Renal cortex interstitium (tissue), 15 donors: ENCODE results near the gene BNIP3. TPM values are rescaled to one million over a fixed set of nuclear protein-coding genes. Genes with fewer than 3 reads are reported as not detected.
A peak's percentile ranks its signal among the peaks of the same experiment; 100 is the strongest.

Experiments
- DNase-seq, 11 donors: peaks; one replicate each; pipeline ENCODE4 v3.0.0-alpha.2; 2013; ENCODE audit warnings: low read depth in 9 of 11, low spot score in 4 of 11; ENCODE audit errors: extremely low read depth in 1 of 11
- long read RNA-seq, 16 experiments: transcript quantifications; one replicate each; lab custom pipeline, GENCODE V29; 2026
- polyA plus RNA-seq, 3 donors: library from polyadenylated mRNA; unstranded; fragments of 120-200 nt; gene quantifications; one replicate each; pipeline ENCODE4 v1.2.1, GENCODE V29; 2013; ENCODE audit not compliant: insufficient read length in 3 of 3

The BNIP3 gene, protein sequence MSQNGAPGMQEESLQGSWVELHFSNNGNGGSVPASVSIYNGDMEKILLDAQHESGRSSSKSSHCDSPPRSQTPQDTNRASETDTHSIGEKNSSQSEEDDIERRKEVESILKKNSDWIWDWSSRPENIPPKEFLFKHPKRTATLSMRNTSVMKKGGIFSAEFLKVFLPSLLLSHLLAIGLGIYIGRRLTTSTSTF
- 100 to 1,000 TPM in 1 of 3 donors, 10 to 100 TPM in 2; 80.1 to 114 (median 83.1) TPM for polyA plus RNA-seq
- long read RNA-seq, donor 1, transcript BNIP3-201 (6 exons, 2,861 nt), result major isoform, 38 of 73 reads
- long read RNA-seq, donor 1, partial matches to known transcripts, result 29 of 73 reads
- long read RNA-seq, donor 1, other reads (novel, unspliced or antisense), result 0 of 73 reads
- long read RNA-seq, donor 2, transcript BNIP3-203 (2 exons, 752 nt), result minor isoform, 5 of 71 reads
- long read RNA-seq, donor 2, transcript BNIP3-201 (6 exons, 2,861 nt), result major isoform, 44 of 71 reads
- long read RNA-seq, donor 2, partial matches to known transcripts, result 20 of 71 reads
- long read RNA-seq, donor 2, other reads (novel, unspliced or antisense), result 0 of 71 reads
- long read RNA-seq, donor 3, transcript BNIP3-201 (6 exons, 2,861 nt), result major isoform, 67 of 86 reads
- long read RNA-seq, donor 3, partial matches to known transcripts, result 13 of 86 reads
- long read RNA-seq, donor 3, other reads (novel, unspliced or antisense), result 0 of 86 reads
- long read RNA-seq, donor 4, transcript BNIP3-201 (6 exons, 2,861 nt), result major isoform, 44 of 47 reads
- long read RNA-seq, donor 4, partial matches to known transcripts, result 0 of 47 reads
- long read RNA-seq, donor 4, other reads (novel, unspliced or antisense), result 0 of 47 reads
- long read RNA-seq, donor 5, result 0 reads
- long read RNA-seq, donor 6, transcript BNIP3-203 (2 exons, 752 nt), result minor isoform, 11 of 60 reads
- long read RNA-seq, donor 6, transcript BNIP3-201 (6 exons, 2,861 nt), result major isoform, 33 of 60 reads
- long read RNA-seq, donor 6, partial matches to known transcripts, result 12 of 60 reads
- long read RNA-seq, donor 6, other reads (novel, unspliced or antisense), result 0 of 60 reads
- long read RNA-seq, donor 7, transcript BNIP3-201 (6 exons, 2,861 nt), result major isoform, 54 of 74 reads
- long read RNA-seq, donor 7, partial matches to known transcripts, result 14 of 74 reads
- long read RNA-seq, donor 7, other reads (novel, unspliced or antisense), result 0 of 74 reads
- long read RNA-seq, donor 8, transcript BNIP3-202 (5 exons, 3,066 nt), result minor isoform, 5 of 226 reads
- long read RNA-seq, donor 8, transcript BNIP3-201 (6 exons, 2,861 nt), result major isoform, 89 of 226 reads
- long read RNA-seq, donor 8, partial matches to known transcripts, result 128 of 226 reads
- long read RNA-seq, donor 8, other reads (novel, unspliced or antisense), result 0 of 226 reads
- long read RNA-seq, donor 9, transcript BNIP3-201 (6 exons, 2,861 nt), result major isoform, 35 of 44 reads
- long read RNA-seq, donor 9, partial matches to known transcripts, result 5 of 44 reads
- long read RNA-seq, donor 9, other reads (novel, unspliced or antisense), result 0 of 44 reads
- long read RNA-seq, donor 10, transcript BNIP3-201 (6 exons, 2,861 nt), result major isoform, 49 of 66 reads
- long read RNA-seq, donor 10, partial matches to known transcripts, result 14 of 66 reads
- long read RNA-seq, donor 10, other reads (novel, unspliced or antisense), result 0 of 66 reads
- long read RNA-seq, donor 11, transcript BNIP3-201 (6 exons, 2,861 nt), result major isoform, 37 of 40 reads
- long read RNA-seq, donor 11, partial matches to known transcripts, result 0 of 40 reads
- long read RNA-seq, donor 11, other reads (novel, unspliced or antisense), result 0 of 40 reads
- long read RNA-seq, donor 12, transcript BNIP3-201 (6 exons, 2,861 nt), result major isoform, 19 of 20 reads
- long read RNA-seq, donor 12, partial matches to known transcripts, result 0 of 20 reads
- long read RNA-seq, donor 12, other reads (novel, unspliced or antisense), result 0 of 20 reads
- long read RNA-seq, donor 13, result 0 reads
- long read RNA-seq, donor 14, transcript BNIP3-203 (2 exons, 752 nt), result minor isoform, 5 of 59 reads
- long read RNA-seq, donor 14, transcript BNIP3-201 (6 exons, 2,861 nt), result major isoform, 53 of 59 reads
- long read RNA-seq, donor 14, partial matches to known transcripts, result 0 of 59 reads
- long read RNA-seq, donor 14, other reads (novel, unspliced or antisense), result 0 of 59 reads
- long read RNA-seq, donor 15, transcript BNIP3-201 (6 exons, 2,861 nt), result major isoform, 32 of 36 reads
- long read RNA-seq, donor 15, partial matches to known transcripts, result 0 of 36 reads
- long read RNA-seq, donor 15, other reads (novel, unspliced or antisense), result 0 of 36 reads
- long read RNA-seq, donor 16, transcript BNIP3-201 (6 exons, 2,861 nt), result major isoform, 125 of 151 reads
- long read RNA-seq, donor 16, partial matches to known transcripts, result 20 of 151 reads
- long read RNA-seq, donor 16, other reads (novel, unspliced or antisense), result 0 of 151 reads

DNA sequence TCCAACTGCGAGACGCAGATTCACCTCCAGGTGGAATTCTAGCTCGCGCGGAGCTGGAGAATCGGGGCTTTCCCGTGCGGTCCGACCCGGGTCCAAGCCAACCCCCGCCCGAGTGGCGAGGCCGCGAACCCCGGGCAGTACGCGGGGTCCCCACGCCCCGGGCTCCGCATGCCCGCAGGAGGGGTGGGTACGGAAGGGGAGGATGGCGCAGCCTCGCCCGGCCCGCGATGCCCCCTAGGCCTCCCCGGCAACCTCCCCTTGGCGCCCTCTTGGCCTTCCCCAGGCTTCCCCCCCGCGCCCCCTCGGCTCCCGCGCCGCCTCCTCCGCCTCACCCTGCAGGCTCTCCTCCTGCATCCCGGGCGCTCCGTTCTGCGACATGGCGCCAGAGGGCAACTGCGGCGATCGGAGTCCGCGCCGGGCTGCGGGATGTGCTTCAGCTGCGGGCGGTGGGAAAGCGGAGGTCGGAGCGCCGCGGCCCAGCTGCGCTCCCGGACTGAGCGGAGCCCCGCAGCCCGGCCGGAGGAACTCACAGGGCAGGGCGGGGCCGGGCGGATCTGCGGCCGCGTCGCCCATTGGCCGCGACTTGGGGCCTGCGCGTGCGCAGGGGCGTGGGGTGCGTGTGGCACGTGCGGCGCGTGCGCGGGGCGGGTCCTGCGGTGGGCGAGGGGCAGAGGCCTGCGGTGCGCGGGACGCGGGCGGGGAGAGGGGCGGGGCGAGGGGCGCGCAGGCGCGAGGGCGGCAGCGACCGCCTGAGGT lies at the start of gene BNIP3:
Gene BNIP3, minus strand, starts transcription at position 495 of the 756 bp plus-strand sequence. Its CDS starts 117 bp downstream, at position 378.
- DNase-seq, result peak; percentile 74 to 95 (median 91)

DNA sequence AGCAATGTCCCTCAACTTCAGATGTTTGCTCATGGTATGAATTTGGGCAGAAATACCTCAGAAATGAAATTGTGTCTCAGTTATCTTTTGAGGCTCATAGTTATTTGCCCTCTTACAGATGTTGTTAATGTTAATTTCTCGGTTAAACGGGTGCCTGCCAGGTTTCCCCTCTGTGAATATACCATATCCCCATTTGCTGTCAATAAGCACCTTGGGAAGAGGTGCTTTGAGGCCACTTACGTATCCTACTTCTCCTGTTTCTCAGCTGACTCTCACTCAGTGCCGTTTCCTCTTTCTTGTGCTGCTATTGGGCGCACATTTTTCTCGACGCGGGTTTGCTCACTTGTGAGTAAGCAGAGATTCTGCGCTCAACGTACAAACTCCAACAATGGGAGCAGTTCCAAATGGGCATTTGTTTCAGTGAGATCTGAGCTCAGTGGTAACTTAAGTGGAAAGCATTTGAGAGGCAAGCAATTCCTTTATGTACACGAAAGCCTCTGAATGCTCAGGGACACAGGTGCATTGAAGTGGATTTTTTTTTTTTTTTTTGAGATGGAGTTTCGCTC lies 49.3 kb upstream of the BNIP3 start:
- DNase-seq, result no peak

DNA sequence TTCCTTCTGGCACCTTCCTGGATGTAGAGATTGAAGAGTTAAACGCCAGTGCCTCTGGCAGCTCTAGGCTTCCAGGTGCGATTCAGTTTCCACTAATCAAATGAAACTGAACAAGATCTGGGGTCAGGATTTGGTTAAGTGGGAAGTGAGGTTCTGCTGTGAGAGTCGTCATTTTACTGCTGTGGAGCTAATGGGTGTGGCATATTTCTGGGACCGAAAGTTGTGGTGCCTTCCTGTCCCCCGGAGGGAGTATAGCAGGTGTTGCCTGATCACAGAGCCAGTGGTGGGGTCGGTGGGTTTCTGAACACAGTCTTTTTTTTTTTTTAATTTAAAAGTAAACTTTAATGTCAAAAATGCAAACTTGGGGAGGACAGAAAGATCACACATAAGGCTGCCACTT lies 47.0 kb upstream of the BNIP3 start:
- DNase-seq, result no peak

DNA sequence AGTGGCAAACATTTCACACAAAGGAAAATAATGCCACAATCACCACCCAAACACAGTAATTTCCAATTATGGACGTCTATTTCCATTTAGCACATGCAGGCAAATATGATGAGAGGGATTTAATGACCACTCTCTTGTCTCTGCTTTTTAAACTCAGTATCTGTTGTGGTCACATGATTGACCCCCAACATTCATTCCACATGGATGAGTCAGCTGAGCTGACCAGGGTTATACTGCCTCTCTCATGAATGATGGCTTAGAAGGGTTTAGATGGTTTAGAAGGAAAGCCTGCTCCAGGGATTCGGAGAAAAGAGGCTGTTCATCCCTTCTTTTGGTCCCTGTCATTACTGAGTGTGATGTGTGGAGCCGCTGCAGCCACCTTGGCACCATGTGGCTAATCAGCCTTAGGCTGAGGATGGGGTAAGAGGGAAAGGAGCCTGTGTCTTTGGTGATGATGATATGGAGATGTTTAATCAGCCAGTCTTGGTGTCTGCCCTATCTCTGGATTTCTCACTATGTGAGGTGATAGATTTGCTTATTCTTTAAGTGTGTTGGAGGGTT lies 45.8 kb upstream of the BNIP3 start:
- DNase-seq, result no peak

DNA sequence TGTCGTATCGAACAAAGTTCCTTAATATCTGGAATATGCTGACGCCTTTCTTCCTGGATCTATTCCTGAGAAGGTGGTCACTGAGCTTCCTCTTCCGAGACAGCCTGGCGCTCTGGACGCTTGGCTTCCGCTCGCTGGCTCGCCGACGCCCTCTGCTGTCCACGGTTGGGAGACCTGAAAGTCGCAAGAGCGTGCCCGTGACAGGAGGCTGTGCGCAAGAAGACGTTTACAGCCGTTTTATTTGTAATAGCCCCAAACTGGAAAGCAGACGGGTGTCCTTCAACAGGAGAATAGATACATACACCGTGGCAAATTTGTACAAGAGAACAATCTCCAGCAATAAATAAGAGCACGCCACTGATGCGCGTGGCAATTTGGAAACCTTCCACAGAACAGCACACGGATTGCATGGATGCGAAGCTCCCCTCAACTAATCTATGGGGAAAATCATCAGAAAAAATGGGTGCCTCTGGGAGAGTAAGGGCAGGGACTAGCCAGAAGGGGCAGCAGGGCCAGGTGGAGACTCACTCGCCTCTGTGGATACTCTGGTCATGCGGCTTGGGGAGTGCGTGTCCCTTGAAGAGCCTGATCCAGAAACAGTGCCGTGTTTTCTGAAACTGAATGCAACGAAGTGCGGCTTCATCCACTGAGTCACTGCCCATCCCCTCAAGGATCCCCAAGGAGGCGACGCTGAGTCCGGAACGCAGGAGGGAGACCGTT lies 41.5 kb upstream of the BNIP3 start:
- DNase-seq, result peak in 10 of 11 donors; percentile 39 to 72 (median 60)

DNA sequence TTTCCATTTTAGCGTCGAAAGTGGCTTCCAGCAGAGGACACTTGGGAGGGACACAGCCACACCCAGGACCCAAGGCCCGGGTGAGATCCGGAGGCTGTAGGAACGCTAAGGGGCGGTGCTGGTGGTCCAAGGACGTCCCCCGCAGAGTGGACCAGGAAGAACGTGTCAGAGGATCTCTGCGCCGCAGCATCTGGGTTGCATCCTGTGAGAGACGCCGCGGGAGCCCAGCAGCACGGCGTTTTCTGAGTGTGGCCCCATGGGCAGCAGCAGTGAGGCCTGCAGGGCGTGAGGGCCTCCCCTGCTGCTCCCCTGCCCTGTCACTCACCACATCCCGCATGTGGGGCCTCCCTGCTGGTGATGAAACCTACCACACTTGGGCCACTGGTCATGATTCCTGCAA lies 40.5 kb upstream of the BNIP3 start:
- no peak for DNase-seq

DNA sequence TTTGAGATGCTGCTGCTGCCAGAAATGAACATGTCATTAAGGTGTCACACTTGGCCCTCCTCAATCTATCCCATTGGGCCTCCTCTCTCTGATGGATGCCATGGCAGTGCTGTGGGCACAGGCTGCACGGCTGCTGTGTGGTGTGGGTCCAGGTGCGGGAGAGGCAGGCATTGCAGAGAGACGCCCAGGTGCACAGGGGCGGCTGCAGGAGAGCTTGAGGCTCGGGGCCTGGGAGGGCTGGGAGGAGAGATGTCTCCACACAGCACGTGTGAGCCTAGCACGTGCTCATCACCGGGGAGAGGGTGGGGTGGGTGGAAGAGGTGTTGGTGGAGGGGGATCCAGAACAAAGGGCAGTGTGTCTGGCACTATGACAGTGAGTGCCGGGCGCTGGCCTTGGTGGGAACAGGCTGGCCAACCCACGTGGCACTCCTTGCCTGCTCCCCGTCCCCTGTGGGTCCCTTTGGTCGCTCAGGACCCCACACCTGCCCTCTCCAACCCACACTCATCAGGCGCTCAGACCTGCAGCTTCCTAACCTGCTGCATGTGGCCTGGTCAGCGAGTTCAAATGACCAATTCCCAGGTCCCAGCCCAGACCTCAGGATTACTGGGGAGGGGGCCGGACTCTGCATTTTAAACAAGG lies 39.9 kb upstream of the BNIP3 start:
- DNase-seq, result no peak

DNA sequence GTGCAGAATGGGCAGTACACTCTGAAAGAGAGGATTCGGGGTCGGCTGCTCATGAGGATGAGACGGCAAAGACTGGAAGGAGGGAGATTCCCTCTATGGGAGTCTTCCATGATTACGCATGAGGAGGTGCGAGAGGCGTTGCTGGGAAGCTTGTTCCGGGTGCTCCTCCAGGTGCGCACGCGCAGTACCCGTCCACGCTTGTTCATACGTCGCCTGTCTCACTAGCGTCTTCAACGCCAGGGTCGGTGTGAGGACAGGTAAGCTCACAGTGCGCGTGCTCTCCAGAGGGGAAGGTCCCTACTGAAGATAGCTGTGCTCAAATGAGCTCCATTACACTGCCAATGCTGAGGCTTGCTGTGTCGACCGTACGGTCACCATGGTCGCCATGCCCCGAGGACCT lies 39.3 kb upstream of the BNIP3 start:
- DNase-seq, result no peak

DNA sequence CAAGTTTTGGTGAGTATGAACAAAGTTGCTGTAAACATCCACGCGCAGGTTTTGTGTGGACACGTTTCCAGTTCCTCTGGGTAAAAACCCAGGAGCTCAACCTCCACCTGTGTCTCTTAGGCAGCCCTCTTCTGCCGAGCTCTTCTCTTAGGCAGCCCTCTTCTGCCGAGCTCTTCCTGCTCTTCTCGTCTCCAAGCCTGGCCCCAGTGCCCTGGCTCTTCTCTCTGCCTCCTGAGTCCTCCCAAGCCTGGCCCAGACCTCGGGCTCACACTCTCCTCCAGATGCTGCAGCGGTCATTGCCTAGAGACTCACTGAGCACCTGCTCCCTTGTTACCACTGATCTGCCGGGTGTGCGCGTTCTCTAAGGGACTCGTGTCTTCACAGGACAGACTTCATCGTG lies 38.7 kb upstream of the BNIP3 start:
- no peak for DNase-seq

DNA sequence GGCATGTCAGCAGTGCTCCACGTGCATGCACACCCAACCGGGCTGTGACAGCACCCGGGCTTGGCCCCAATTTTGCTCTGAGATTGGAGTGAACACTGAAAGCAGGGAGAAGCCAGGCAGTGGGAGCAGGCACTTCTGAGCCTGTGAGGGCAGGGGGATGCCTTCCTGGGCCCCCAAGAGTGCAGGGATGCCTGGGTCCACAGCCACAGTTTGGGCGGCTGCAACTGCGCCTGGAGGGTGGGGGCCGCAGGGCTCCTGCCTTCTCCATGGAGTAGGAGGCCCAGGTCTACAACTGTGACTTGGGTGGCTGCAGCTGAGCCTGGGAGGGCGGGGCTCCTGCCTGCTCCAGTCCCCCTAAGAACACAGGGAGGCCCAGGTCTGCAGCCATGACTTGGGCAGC lies 37.6 kb upstream of the BNIP3 start:
- DNase-seq, result no peak

DNA sequence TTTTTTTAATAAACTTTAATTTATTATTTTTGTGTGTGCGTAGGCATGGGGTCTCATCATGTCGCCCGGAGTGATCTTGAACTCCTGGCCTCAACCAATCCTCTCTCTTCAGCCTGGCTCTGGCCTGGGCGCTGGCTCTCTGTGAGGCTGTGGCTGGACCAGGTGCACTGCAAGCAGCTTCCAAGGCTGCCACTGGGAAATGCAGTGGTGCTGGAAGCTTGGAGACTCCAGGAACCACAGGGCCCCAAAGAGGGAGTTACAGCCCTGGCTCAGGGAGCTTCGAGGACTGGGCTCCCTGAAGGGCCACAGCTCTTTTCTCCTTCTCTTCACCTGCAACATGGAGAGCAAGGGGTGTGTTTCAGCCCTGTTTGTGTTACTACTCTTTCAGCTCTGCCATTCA lies 36.7 kb upstream of the BNIP3 start:
- no peak for DNase-seq

DNA sequence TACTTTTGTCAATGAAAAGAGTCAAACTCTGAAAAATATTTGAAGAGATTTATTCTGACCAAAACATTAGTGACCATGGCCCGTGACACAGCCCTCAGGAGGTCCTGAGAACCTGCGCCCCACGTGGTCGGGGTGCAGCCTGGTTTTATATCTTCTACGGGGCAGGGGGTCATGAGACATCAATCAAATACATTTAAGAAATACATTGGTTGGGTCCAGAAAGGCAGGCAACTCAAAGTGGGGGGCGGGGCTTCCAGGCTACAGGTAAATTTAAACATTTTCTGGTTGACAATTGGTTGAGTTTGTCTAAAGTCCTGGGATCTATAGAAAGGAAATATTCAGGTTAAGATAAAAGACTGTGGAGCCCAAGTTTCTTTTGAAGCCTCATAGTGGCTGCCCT lies 34.8 kb upstream of the BNIP3 start:
- no peak for DNase-seq

DNA sequence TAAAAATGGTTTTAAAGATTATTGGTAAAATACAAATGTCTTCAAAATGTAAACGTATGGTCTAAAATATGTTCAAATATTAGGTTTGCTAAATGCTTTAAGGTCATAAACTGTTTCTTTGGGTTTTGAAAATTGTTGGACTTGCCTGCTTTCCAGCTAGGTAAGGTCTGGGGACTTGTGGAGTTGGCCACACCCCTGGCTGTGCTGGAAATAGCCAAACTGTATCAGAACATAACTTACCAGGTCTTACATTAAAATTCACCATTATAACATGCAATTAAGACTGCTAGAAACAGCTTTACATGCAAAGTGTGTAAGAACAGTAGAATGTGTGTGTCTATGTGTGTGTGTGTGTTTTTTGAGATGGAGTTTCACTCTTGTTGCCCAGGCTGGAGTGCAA lies 29.7 kb upstream of the BNIP3 start:
- no peak for DNase-seq

DNA sequence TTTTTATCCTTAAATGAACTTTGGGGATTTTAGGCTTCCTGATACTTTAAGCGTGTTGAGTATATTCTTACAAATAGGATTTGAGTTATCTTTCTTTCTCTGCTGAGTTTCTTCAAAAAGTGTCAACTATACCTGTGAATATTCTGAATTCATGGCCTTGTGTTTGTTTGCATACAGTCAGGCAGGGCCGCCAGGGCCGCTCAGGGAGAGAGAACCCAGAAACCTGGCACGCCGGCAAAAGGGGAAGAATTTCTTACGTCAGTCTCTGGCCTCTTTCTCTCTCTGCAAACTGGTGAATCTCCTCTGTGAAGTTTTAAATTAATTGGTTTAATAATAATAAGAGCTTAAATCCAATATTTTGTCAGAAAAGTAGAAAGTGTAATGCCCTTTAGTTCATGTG lies 29.3 kb upstream of the BNIP3 start:
- no peak for DNase-seq

DNA sequence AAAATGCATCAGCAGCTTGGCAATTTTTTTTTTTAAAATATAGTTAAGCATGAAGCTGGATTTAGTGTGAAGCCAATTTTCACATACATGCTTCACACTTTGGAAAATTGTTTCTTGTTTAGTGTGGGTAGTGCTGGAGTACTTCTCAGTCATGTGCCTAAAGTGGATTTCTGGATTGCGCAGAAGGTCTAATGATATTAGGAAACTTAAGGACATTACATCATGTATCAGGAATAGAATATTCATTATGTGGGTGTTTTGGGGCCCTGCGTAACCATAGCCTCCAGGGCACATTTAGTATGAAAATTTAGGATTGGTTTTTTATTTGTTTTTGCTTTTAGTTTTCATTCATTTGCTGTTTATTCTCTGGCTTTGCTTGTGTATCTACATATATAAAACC lies 28.8 kb upstream of the BNIP3 start:
- no peak for DNase-seq
